Endothelial cell of umbilical vein (primary cell): ENCODE results near the gene PDE6B. TPM values are rescaled to one million over a fixed set of nuclear protein-coding genes. Genes with fewer than 3 reads are reported as not detected.

Source experiments
- BruUV-seq: library from RNA; stranded (reverse); fragments of 400-500 nt; replicated peaks from 2 replicates; lab custom pipeline; 2021; lab: Mats Ljungman, UMichigan
- CTCF ChIA-PET: fragments of 300-600, 350-600 bp; sonication (Branson Sonifier 250); formaldehyde crosslinking; loops from one replicate; lab custom pipeline; 2021; ENCODE audit warnings: antibody characterized with exemption, inconsistent platforms; lab: Charles Lee
- POLR2A ChIA-PET: fragments of 300-600, 350-600 bp; sonication (Branson Sonifier 250); formaldehyde crosslinking; loops from one replicate; lab custom pipeline; 2021; ENCODE audit warnings: antibody characterized with exemption, inconsistent platforms; lab: Charles Lee
- DNase-seq: peaks from one replicate; pipeline ENCODE4 v3.0.0-alpha.2; 2011; ENCODE audit warnings: low read depth, low spot score
- FAIRE-seq: peaks from 2 replicates; lab custom pipeline; 2011; peaks lifted over from hg19 to GRCh38; lab: Jason Lieb, UNC
- H2AFZ ChIP-seq: 2 replicates; pipeline ENCODE4 v1.6.0; 2012; ENCODE audit warnings: low read depth, low read length, control low read depth, inconsistent platforms
- H3K27ac ChIP-seq: 2 replicates; pipeline ENCODE4 v1.5.1; 2011; ENCODE audit warnings: low read depth, mild to moderate bottlenecking, control low read depth, low read length, moderate library complexity; ENCODE audit not compliant: insufficient read depth
- H3K27me3 ChIP-seq, 2 experiments: 2 replicates each; pipeline versions ENCODE4 v1.6.0 to v1.6.1; 2011; ENCODE audit warnings: low read length in 2 of 2, mixed read lengths in 1 of 2; ENCODE audit not compliant: control insufficient read depth in 2 of 2, insufficient read depth in 2 of 2
- H3K36me3 ChIP-seq, 2 experiments: 2 replicates in 1 of 2; 3 replicates in 1 of 2; pipeline ENCODE4 v1.5.1; 2011; ENCODE audit warnings: low read length in 2 of 2, mild to moderate bottlenecking in 1 of 2, moderate library complexity in 1 of 2; ENCODE audit not compliant: control insufficient read depth in 2 of 2, insufficient read depth in 2 of 2; ENCODE audit errors: extremely low read depth in 1 of 2
- H3K4me1 ChIP-seq: 3 replicates; pipeline ENCODE4 v1.5.1; 2011; ENCODE audit warnings: mild to moderate bottlenecking, low read length; ENCODE audit not compliant: control insufficient read depth, insufficient read depth; ENCODE audit errors: extremely low read depth
- H3K4me2 ChIP-seq: 2 replicates; pipeline ENCODE4 v1.6.1; 2011; ENCODE audit warnings: low read length, control low read depth, mixed read lengths; ENCODE audit not compliant: insufficient read depth
- H3K4me3 ChIP-seq, 3 experiments: fragments of 200-600 bp in 1 of 3; sonication (generic), shearing (Covaris generic) in 1 of 3; replicated peaks in 1 of 3; 2 replicates each; pipeline ENCODE4 v1.5.1; 2011 to 2016; ENCODE audit warnings: control low read depth in 3 of 3, low read length in 3 of 3, mild to moderate bottlenecking in 2 of 3, inconsistent platforms in 1 of 3, low read depth in 1 of 3, moderate library complexity in 1 of 3; ENCODE audit not compliant: insufficient read depth in 1 of 3
- H3K79me2 ChIP-seq: 2 replicates; pipeline ENCODE4 v1.6.0; 2012; ENCODE audit warnings: low read length, inconsistent platforms; ENCODE audit not compliant: control insufficient read depth, insufficient read depth
- H3K9ac ChIP-seq: replicated peaks from 2 replicates; pipeline ENCODE3; 2011; ENCODE audit warnings: low read length, control low read depth; ENCODE audit not compliant: insufficient read depth; ENCODE audit errors: extremely low read depth
- H3K9me1 ChIP-seq: replicated peaks from 3 replicates; pipeline ENCODE4 v1.6.0; 2011; ENCODE audit warnings: mild to moderate bottlenecking, low read length; ENCODE audit not compliant: control insufficient read depth, insufficient read depth; ENCODE audit errors: extremely low read depth
- H3K9me3 ChIP-seq: replicated peaks from 2 replicates; pipeline ENCODE4 v1.5.1; 2012; ENCODE audit warnings: low read length, inconsistent platforms; ENCODE audit not compliant: control insufficient read depth, insufficient read depth
- H4K20me1 ChIP-seq: replicated peaks from 2 replicates; pipeline ENCODE3; 2011; ENCODE audit warnings: mild to moderate bottlenecking, low read length; ENCODE audit not compliant: control insufficient read depth, insufficient read depth; ENCODE audit errors: extremely low read depth
- CTCF ChIP-seq, 2 donors: IDR thresholded peaks; 1 replicate in 1 of 2; 2 replicates in 1 of 2; pipeline ENCODE4 v1.5.1; 2011; ENCODE audit warnings: low read length in 2 of 2, mild to moderate bottlenecking in 2 of 2, moderate library complexity in 2 of 2, control low read depth in 1 of 2, inconsistent platforms in 1 of 2, low read depth in 1 of 2; ENCODE audit not compliant: insufficient read depth in 1 of 2; ENCODE audit errors: extremely low read depth in 1 of 2
- EZH2 ChIP-seq: IDR thresholded peaks from 2 replicates; pipeline ENCODE4 v1.6.1; 2012; ENCODE audit warnings: borderline replicate concordance, low read depth, mild to moderate bottlenecking, moderate library complexity, low read length, inconsistent platforms; ENCODE audit not compliant: severe bottlenecking
- FOS ChIP-seq: IDR thresholded peaks from 2 replicates; pipeline ENCODE4 v1.6.1; 2011; ENCODE audit warnings: mild to moderate bottlenecking, low read length, moderate library complexity, borderline replicate concordance; ENCODE audit not compliant: insufficient read depth
- GATA2 ChIP-seq: IDR thresholded peaks from 2 replicates; pipeline ENCODE4 v1.7.0; 2011; ENCODE audit warnings: low read depth, mild to moderate bottlenecking, moderate library complexity, mixed read lengths, low read length; ENCODE audit not compliant: insufficient read length, insufficient read depth
- JUN ChIP-seq: IDR thresholded peaks from 2 replicates; pipeline ENCODE4 v1.6.1; 2011; ENCODE audit warnings: borderline replicate concordance, low read depth; ENCODE audit not compliant: insufficient read length, insufficient read depth
- MYC ChIP-seq: IDR thresholded peaks from one replicate; pipeline ENCODE4 v1.6.1; 2011; ENCODE audit warnings: mild to moderate bottlenecking, low read depth, low read length
- POLR2A ChIP-seq: IDR thresholded peaks from 2 replicates; pipeline ENCODE4 v1.6.1; 2012; ENCODE audit warnings: low read depth, mild to moderate bottlenecking, control low read depth, low read length
- POLR2AphosphoS5 ChIP-seq: IDR thresholded peaks from 2 replicates; pipeline ENCODE4 v1.6.1; 2012; ENCODE audit warnings: low read depth, mild to moderate bottlenecking, control low read depth, low read length, moderate library complexity; ENCODE audit not compliant: insufficient read depth
- dilution Hi-C: fragments of 300-500 bp; cut with MboI; formaldehyde crosslinking; loops from one replicate; pipeline ENCODE4 v1.15.0; 2019; ENCODE audit warnings: low sequenced_read_pairs; ENCODE audit not compliant: extremely low pct_ligation_motif_present
- intact Hi-C: fragments of 100-400 bp; cut with micrococcal nuclease; formaldehyde crosslinking; loops from one replicate; pipeline ENCODE4 v1.10.0; 2022
- polyA plus RNA-seq, 4 experiments: library from polyadenylated mRNA; depleted of rRNA in 3 of 4; stranded (reverse) in 3 of 4; unstranded in 1 of 4; fragments of >200 nt; gene quantifications; 2 replicates each; pipeline versions ENCODE4 v1.2.1 to v1.2.3, GENCODE V29; 2011 to 2012; ENCODE audit warnings: missing spikeins in 1 of 4
- total RNA-seq: library from RNA; stranded (reverse); gene quantifications from 2 replicates; pipeline ENCODE4 v1.2.3, GENCODE V29; 2021
- TF ChIP-seq, protein P1 (sequence below): IDR thresholded peaks from 2 replicates; pipeline ENCODE4 v1.6.1; 2011; ENCODE audit not compliant: insufficient read depth, insufficient read length

Gene PDE6B
- total and polyA plus RNA-seq, 2 donors (not counting 3 experiments of a cell fraction or from before 2014, with no cell fraction given) = 0.77 to 1.8 TPM

DNA sequence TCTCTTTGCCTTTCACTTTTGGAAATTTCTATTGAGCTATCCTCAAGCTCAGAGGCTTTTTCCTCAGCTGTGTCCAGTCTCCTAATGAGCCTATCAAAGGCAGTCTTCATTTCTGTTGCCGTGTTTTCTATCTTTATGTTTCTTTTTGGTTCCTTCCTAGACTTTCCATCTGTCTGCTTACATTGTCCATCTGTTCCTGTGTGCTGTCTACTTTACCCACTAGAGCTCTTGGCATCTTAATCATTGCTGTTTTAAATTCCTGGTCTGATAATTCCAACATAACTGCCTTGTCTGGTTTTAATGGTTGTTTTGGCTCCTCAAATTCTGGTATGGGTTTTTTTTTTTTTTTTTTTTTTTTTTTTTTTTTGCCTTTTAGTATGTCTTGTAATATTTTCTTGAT is 9.3 kb upstream of the PDE6B start:
- dilution Hi-C loops = no loop called here
- H3K27ac ChIP-seq = no peak overlapping the region
- H3K4me1 ChIP-seq = no peaks in the 10 kb centered on the region
- ChIA-PET POLR2A (no interaction called here), CTCF (no interaction called here)
- intact Hi-C loops = no loop called here
- no peak for FAIRE-seq
- H3K4me3 ChIP-seq = no peak overlapping the region
- no peaks in the 10 kb centered on the region for H4K20me1 ChIP-seq
- no peaks in the 10 kb centered on the region for H3K36me3 ChIP-seq
- no peak overlapping the region for H3K4me2 ChIP-seq
- H2AFZ ChIP-seq = no peak overlapping the region
- no peaks in the 10 kb centered on the region for H3K9me3 ChIP-seq
- no peaks in the 10 kb centered on the region for H3K27me3 ChIP-seq
- BruUV-seq = no TSS peak
- no peaks in the 10 kb centered on the region for H3K9me1 ChIP-seq
- no peak for DNase-seq
- no peak for TF ChIP-seq FOS
- TF ChIP-seq EZH2 = no peak
- no peaks in the 10 kb centered on the region for H3K79me2 ChIP-seq
- no peak overlapping the region for H3K9ac ChIP-seq

DNA sequence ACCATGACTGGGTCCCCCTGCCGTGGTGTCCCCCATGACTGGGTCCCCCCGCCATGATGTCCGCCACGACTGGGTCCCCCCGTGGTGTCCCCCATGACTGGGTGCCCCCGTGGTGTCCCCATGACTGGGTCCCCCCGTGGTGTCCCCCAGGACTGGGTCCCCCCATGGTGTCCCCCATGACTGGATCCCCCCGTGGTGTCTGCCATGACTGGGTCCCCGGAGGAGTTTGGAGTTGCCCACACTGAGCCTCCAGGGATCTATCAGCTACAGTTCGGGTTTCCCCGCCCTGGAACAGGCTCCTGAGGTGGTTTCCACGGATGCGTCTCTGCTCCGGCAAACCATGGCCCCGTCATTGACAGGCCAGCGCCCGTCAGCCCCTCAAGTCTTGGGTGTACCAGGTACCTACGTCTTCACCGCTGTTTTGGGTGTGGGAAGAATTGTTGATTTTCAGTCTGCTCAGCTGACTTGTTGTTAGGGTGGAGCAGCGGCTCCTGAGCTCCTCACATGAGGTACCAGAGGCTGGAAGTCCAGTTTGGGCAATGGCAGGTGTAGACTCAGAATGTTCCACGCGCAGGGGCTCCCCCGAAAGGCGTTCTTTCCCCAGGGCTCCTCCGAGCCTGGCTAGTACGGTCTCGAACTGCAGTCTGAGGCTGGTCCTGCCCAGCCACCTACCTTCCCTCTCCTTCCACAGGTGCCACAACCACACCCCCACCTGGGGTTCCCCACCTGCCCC is 8.3 kb upstream of the PDE6B start:
- TF ChIP-seq MYC (no peak), FOS (no peak), EZH2 (no peak), POLR2AphosphoS5 (no peak), POLR2A (no peak), JUN (no peak), GATA2 (no peak), CTCF (IDR thresholded peaks at IDR 0.05; ENCODE audit: extremely low read depth in 1 of 2, insufficient read depth in 1 of 2, low read depth in 1 of 2, low read length in 2 of 2) (no peak)
- TF ChIP-seq, protein P1, sequence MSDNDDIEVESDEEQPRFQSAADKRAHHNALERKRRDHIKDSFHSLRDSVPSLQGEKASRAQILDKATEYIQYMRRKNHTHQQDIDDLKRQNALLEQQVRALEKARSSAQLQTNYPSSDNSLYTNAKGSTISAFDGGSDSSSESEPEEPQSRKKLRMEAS = no peak
- Histone ChIP-seq H3K36me3 (no peaks in the 10 kb centered on the region), H3K27ac (no peak overlapping the region), H3K9me3 (no peaks in the 10 kb centered on the region), H3K9ac (no peak overlapping the region), H3K27me3 (no peaks in the 10 kb centered on the region), H3K79me2 (no peaks in the 10 kb centered on the region), H3K9me1 (no peaks in the 10 kb centered on the region), H3K4me3 (no peak overlapping the region), H3K4me2 (no peak overlapping the region), H4K20me1 (no peaks in the 10 kb centered on the region), H2AFZ (no peak overlapping the region), H3K4me1 (no peaks in the 10 kb centered on the region)
- dilution Hi-C loops (no loop called here), intact Hi-C loops (no loop called here)
- DNase-seq (no peak), FAIRE-seq (no peak)
- BruUV-seq = no TSS peak
- CTCF ChIA-PET = no interaction called here
- POLR2A ChIA-PET = no interaction called here
